Liver (tissue), 9 donors: Measurements from ENCODE around the gene ARMC2. TPM values are rescaled to one million over a fixed set of nuclear protein-coding genes. Genes with fewer than 3 reads are reported as not detected.

Experiments used
- DNase-seq: peaks from one replicate; pipeline ENCODE4 v3.0.0-alpha.2; 2017; ENCODE audit warnings: low spot score
- H3K27ac ChIP-seq, 2 donors: one replicate each; pipeline ENCODE4 v1.7.0; 2013; ENCODE audit warnings: inconsistent platforms in 2 of 2, low read length in 2 of 2, control low read depth in 1 of 2, low read depth in 1 of 2, mild to moderate bottlenecking in 1 of 2
- H3K27me3 ChIP-seq, 4 donors: one replicate each; pipeline versions ENCODE4 v1.6.1 to v1.7.0; 2013; ENCODE audit warnings: low read length in 3 of 4, inconsistent platforms in 1 of 4, mild to moderate bottlenecking in 1 of 4, moderate library complexity in 1 of 4; ENCODE audit not compliant: control insufficient read depth in 4 of 4, insufficient read depth in 4 of 4
- H3K36me3 ChIP-seq, 4 donors: one replicate each; pipeline versions ENCODE4 v1.6.1 to v1.7.0; 2013; ENCODE audit warnings: low read length in 3 of 4, mild to moderate bottlenecking in 3 of 4, low read depth in 1 of 4, moderate library complexity in 1 of 4; ENCODE audit not compliant: control insufficient read depth in 4 of 4, insufficient read depth in 3 of 4
- H3K4me1 ChIP-seq, 4 donors: one replicate each; pipeline versions ENCODE4 v1.6.1 to v1.7.0; 2013; ENCODE audit warnings: low read length in 3 of 4, mild to moderate bottlenecking in 3 of 4, moderate library complexity in 1 of 4; ENCODE audit not compliant: control insufficient read depth in 4 of 4, insufficient read depth in 4 of 4
- H3K4me3 ChIP-seq, 3 donors: one replicate each; pipeline versions ENCODE4 v1.6.1 to v1.7.0; 2013; ENCODE audit warnings: low read length in 3 of 3, control low read depth in 1 of 3, low read depth in 1 of 3, mild to moderate bottlenecking in 1 of 3
- H3K9ac ChIP-seq, 2 donors: one replicate each; pipeline ENCODE4 v1.7.0; 2013; ENCODE audit warnings: low read length in 2 of 2, mild to moderate bottlenecking in 2 of 2, moderate library complexity in 2 of 2, control low read depth in 1 of 2, low read depth in 1 of 2
- H3K9me3 ChIP-seq, 4 donors: one replicate each; pipeline versions ENCODE4 v1.6.1 to v1.7.0; 2013; ENCODE audit warnings: low read length in 3 of 4; ENCODE audit not compliant: control insufficient read depth in 4 of 4
- CTCF ChIP-seq: fragments of 150-350 bp; IDR thresholded peaks from 2 replicates; pipeline ENCODE4 v1.5.1; 2017; ENCODE audit warnings: improper control_type of control experiment, low read depth, low read length; ENCODE audit not compliant: missing input control
- EGR1 ChIP-seq, 2 donors: IDR thresholded peaks; 2 replicates each; pipeline ENCODE4 v1.6.1; 2016 to 2018; ENCODE audit warnings: antibody characterized with exemption in 2 of 2, low read depth in 2 of 2
- FOXA1 ChIP-seq: IDR thresholded peaks from 2 replicates; pipeline ENCODE4 v1.6.1; 2016; ENCODE audit warnings: antibody characterized with exemption
- FOXA2 ChIP-seq: IDR thresholded peaks from 2 replicates; pipeline ENCODE4 v1.6.1; 2016; ENCODE audit warnings: antibody characterized with exemption
- GABPA ChIP-seq, 2 donors: IDR thresholded peaks in 1 of 2; conservative IDR thresholded peaks in 1 of 2; 2 replicates each; pipeline ENCODE4 v1.6.1; 2016; ENCODE audit warnings: antibody characterized with exemption in 2 of 2, mild to moderate bottlenecking in 1 of 2, moderate library complexity in 1 of 2
- HNF4A ChIP-seq, 2 donors: conservative IDR thresholded peaks; 2 replicates each; pipeline ENCODE4 v1.6.1; 2016; ENCODE audit warnings: antibody characterized with exemption in 2 of 2, mild to moderate bottlenecking in 2 of 2
- HNF4G ChIP-seq: IDR thresholded peaks from 2 replicates; pipeline ENCODE4 v1.6.1; 2016; ENCODE audit warnings: antibody characterized with exemption
- JUND ChIP-seq, 2 donors: IDR thresholded peaks; 2 replicates each; pipeline ENCODE4 v1.6.1; 2016; ENCODE audit warnings: antibody characterized with exemption in 2 of 2
- MAX ChIP-seq: IDR thresholded peaks from 2 replicates; pipeline ENCODE4 v1.6.1; 2016; ENCODE audit warnings: antibody characterized with exemption
- NR2F2 ChIP-seq: IDR thresholded peaks from 2 replicates; pipeline ENCODE4 v1.6.1; 2016; ENCODE audit warnings: antibody characterized with exemption
- REST ChIP-seq: IDR thresholded peaks from 2 replicates; pipeline ENCODE4 v1.6.1; 2016; ENCODE audit warnings: antibody characterized with exemption, mild to moderate bottlenecking
- RXRA ChIP-seq, 2 donors: IDR thresholded peaks; 2 replicates each; pipeline ENCODE4 v1.6.1; 2017 to 2018; ENCODE audit warnings: antibody characterized with exemption in 2 of 2, mild to moderate bottlenecking in 1 of 2
- TAF1 ChIP-seq: conservative IDR thresholded peaks from 2 replicates; pipeline ENCODE4 v1.6.1; 2016; ENCODE audit warnings: antibody characterized with exemption, mild to moderate bottlenecking
- YY1 ChIP-seq: IDR thresholded peaks from 2 replicates; pipeline ENCODE4 v1.6.1; 2016; ENCODE audit warnings: antibody characterized with exemption, mild to moderate bottlenecking
- WGBS: extraction: QIAGEN DNeasy Blood & Tissue Kit; methylation state at CpG from one replicate; pipeline ENCODE4 v1.1.7; 2013; 5-methylcytosine and 5-hydroxymethylcytosine counted together
- polyA plus RNA-seq, 2 donors: library from polyadenylated mRNA; stranded (reverse) in 1 of 2; unstranded in 1 of 2; fragments of 200-250 nt in 1 of 2; fragments of >200 nt in 1 of 2; fragmentation: Nextera tagmentation in 1 of 2; extraction: Ambion mirVana in 1 of 2; gene quantifications; one replicate each; pipeline versions ENCODE4 v1.2.1 to v1.2.3, GENCODE V29; 2013 to 2015
- total RNA-seq, 2 donors: library from RNA; depleted of rRNA; stranded (reverse); fragments of >200 nt; gene quantifications; one replicate each; pipeline ENCODE4 v1.2.3, GENCODE V29; 2014
- TF ChIP-seq, protein P1 (sequence below): IDR thresholded peaks from 2 replicates; pipeline ENCODE4 v1.6.1; 2016; ENCODE audit warnings: antibody characterized with exemption
- donor health status: healthy.
- donor health status: healthy.
- donor health status: healthy.
- donor health status: healthy.
- donor health status: healthy.

ARMC2 gene
- total and polyA plus RNA-seq, 4 donors: 0.24 to 1.5 (median 0.73) TPM

GRCh38 chr6:108872575-108872974 is 24.4 kb downstream of the ARMC2 start (continued):
- TF ChIP-seq JUND (IDR thresholded peaks at IDR 0.05): no peak
- TF ChIP-seq GABPA (IDR thresholded peaks at IDR 0.05 in 1 of 2, conservative IDR thresholded peaks at IDR 0.05 in 1 of 2): no peak
- TF ChIP-seq HNF4G: no peak
- no peak for TF ChIP-seq FOXA1
- TF ChIP-seq HNF4A (conservative IDR thresholded peaks at IDR 0.05): no peak
- TF ChIP-seq RXRA (IDR thresholded peaks at IDR 0.05): no peak

DNA sequence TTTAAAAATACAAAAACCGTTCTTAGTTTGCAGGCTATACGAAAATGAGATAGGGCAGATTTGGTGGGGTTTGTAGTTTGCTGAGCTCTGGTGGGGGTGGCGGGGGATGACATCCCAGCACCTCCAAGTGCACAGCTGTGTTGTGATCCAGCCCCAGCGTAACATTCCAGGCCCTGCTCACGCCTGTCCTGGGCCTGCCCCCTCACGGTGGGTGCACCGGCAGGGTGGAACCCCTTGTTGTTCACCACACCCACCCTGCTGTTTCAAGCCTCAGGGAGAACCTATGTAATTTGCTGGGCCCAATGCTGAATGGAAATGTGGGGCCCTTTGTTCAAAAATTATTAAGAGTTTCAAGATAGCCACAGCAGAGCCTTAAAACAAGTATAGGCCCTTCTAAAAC is 25.0 kb downstream of the ARMC2 start:
- Histone ChIP-seq H3K27me3 (no peaks in the 10 kb centered on the region), H3K36me3 (no peaks in the 10 kb centered on the region), H3K9ac (no peak overlapping the region), H3K4me1 (peaks cover 0 to 2% (median 0%) of the 10 kb centered on the region in 4 donors), H3K27ac (no peak overlapping the region), H3K9me3 (no peaks in the 10 kb centered on the region), H3K4me3 (no peak overlapping the region)
- TF ChIP-seq NR2F2 (no peak), YY1 (no peak), CTCF (no peak), EGR1 (IDR thresholded peaks at IDR 0.05; ENCODE audit: low read depth in 2 of 2) (no peak), HNF4G (no peak), JUND (IDR thresholded peaks at IDR 0.05) (no peak), GABPA (IDR thresholded peaks at IDR 0.05 in 1 of 2, conservative IDR thresholded peaks at IDR 0.05 in 1 of 2) (no peak), FOXA1 (no peak), TAF1 (no peak), REST (no peak), FOXA2 (no peak), HNF4A (conservative IDR thresholded peaks at IDR 0.05) (no peak), RXRA (IDR thresholded peaks at IDR 0.05) (no peak), MAX (no peak)
- TF ChIP-seq, protein P1, sequence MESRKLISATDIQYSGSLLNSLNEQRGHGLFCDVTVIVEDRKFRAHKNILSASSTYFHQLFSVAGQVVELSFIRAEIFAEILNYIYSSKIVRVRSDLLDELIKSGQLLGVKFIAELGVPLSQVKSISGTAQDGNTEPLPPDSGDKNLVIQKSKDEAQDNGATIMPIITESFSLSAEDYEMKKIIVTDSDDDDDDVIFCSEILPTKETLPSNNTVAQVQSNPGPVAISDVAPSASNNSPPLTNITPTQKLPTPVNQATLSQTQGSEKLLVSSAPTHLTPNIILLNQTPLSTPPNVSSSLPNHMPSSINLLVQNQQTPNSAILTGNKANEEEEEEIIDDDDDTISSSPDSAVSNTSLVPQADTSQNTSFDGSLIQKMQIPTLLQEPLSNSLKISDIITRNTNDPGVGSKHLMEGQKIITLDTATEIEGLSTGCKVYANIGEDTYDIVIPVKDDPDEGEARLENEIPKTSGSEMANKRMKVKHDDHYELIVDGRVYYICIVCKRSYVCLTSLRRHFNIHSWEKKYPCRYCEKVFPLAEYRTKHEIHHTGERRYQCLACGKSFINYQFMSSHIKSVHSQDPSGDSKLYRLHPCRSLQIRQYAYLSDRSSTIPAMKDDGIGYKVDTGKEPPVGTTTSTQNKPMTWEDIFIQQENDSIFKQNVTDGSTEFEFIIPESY: no peak
- WGBS: 95% methylated on average over 7 of the region's 7 CpGs
- no peak for DNase-seq
